ENCODE measurements around the gene SNED1. TPM values are rescaled to one million over a fixed set of nuclear protein-coding genes. Genes with fewer than 3 reads are reported as not detected.

Gene SNED1
- total RNA-seq, 2 donors from 2014 or later, result 9.4 to 10.1 TPM

- intact Hi-C loops (cut with DNase I, micrococcal nuclease), result no loop called here
- ATAC-seq, result no peak
- DNase-seq, result no peak
Observed at GRCh38 chr2:241034490-241035141, 36.2 kb downstream of the SNED1 start.

- intact Hi-C loops (cut with DNase I, micrococcal nuclease), result no loop called here
- DNase-seq, result no peak
- no peak for ATAC-seq
Observed at GRCh38 chr2:241035142-241035817, 36.9 kb downstream of the SNED1 start.

GRCh38 chr2:241035818-241036396 lies 37.5 kb downstream of the SNED1 start:
- intact Hi-C loops (cut with DNase I, micrococcal nuclease), result no loop called here
- ATAC-seq, result peak; percentile 12
- DNase-seq, result no peak

- ATAC-seq, result peak; percentile 67
- DNase-seq, result peak in 1 of 2 donors; percentile 48
- intact Hi-C loops (cut with DNase I, micrococcal nuclease), result no loop called here
Observed at GRCh38 chr2:241036397-241036963, 38.1 kb downstream of the SNED1 start.

DNA sequence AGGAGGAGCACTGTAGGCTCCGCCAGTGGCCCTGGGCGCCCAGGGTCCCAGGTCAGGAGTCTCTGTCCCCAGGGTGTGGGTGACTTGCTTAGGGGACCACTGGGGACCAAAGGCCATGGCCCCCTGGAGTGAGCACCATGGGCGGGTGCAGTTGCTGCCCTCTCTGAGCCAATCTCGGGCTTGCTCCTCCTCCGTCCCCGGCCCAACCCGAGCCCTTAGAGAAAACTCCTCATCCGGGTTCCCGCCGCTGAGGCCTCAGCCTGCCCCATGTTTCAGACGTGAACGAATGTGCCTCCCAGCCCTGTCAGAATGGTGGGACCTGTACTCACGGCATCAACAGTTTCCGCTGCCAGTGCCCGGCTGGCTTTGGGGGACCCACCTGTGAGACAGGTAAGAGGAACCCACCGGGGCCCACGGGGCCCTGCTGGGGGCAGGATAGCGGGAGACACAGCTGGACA lies 38.6 kb downstream of the SNED1 start:
- ATAC-seq, result peak; percentile 34
- peak in 1 of 2 donors; percentile 40 for DNase-seq
- intact Hi-C loops (cut with DNase I, micrococcal nuclease), result no loop called here

- intact Hi-C loops (cut with DNase I, micrococcal nuclease), result no loop called here
- no peak for DNase-seq
- no peak for ATAC-seq
Observed at GRCh38 chr2:241037498-241037897, 39.1 kb downstream of the SNED1 start.

- intact Hi-C loops (cut with DNase I, micrococcal nuclease), result no loop called here
- no peak for DNase-seq
- ATAC-seq, result no peak
Observed at GRCh38 chr2:241038374-241039180, 40.2 kb downstream of the SNED1 start.

DNA sequence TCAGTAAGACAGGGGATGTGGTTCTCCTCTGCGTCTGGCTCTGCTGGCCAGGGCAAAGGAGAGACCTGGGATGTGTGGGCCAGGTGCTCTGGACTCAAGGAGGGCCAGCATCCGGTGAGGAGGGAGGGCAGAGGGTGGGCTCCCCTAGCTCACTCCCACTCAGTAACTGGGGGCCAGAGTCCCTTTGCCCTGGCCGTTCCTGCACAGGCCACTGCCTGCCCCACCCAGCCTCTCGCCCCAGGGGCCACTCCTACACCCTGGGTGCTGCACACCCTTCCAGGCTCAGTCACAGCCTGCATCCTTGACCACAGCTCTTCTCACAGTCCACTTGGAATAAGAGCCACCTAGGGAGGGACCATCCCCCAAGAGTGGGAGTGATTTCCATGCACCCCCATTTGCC lies 41.0 kb downstream of the SNED1 start:
- no peak for ATAC-seq
- no peak for DNase-seq
- intact Hi-C loops (cut with DNase I, micrococcal nuclease), result no loop called here

DNA sequence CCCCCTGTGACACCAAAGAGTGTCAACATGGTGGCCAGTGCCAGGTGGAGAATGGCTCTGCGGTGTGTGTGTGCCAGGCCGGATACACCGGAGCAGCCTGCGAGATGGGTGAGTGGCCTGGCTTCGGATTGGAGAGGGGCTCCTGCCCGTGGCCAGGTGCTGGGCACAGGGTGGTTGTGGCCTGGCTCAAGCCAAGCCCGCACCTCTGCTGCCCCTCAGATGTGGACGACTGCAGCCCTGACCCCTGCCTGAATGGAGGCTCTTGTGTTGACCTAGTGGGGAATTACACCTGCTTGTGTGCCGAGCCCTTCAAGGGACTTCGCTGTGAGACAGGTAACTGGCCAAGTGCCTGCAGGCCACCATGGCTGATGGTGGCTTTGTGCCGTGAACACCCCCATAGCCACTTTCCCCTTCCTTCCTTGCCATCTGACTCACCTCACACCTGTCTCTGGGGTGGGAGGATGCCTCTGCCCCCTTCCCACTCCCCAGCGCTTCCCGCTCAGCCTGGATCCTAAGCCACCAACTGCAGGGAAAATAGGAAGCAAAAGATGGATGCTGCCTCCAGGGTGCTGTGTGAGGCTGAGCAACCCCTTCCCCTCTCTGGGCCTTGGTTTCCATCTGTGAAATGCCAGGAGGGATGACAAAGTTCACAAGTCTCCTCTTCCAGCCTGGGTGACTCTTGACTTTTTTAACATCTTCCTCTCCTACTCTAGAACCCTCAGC lies 41.8 kb downstream of the SNED1 start:
- DNase-seq, result no peak
- intact Hi-C loops (cut with DNase I, micrococcal nuclease), result no loop called here
- ATAC-seq, result no peak

- DNase-seq (no peak), ATAC-seq (no peak)
- intact Hi-C loops (cut with DNase I, micrococcal nuclease), result no loop called here
Observed at GRCh38 chr2:241041589-241042158, 43.3 kb downstream of the SNED1 start.

- DNase-seq (no peak), ATAC-seq (no peak)
- intact Hi-C loops (cut with DNase I, micrococcal nuclease), result no loop called here
Observed at GRCh38 chr2:241043581-241043980, 45.2 kb downstream of the SNED1 start.

- no peak for ATAC-seq
- DNase-seq, result no peak
- intact Hi-C loops (cut with DNase I, micrococcal nuclease), result no loop called here
Observed at GRCh38 chr2:241047253-241048010, 49.0 kb downstream of the SNED1 start.

DNA sequence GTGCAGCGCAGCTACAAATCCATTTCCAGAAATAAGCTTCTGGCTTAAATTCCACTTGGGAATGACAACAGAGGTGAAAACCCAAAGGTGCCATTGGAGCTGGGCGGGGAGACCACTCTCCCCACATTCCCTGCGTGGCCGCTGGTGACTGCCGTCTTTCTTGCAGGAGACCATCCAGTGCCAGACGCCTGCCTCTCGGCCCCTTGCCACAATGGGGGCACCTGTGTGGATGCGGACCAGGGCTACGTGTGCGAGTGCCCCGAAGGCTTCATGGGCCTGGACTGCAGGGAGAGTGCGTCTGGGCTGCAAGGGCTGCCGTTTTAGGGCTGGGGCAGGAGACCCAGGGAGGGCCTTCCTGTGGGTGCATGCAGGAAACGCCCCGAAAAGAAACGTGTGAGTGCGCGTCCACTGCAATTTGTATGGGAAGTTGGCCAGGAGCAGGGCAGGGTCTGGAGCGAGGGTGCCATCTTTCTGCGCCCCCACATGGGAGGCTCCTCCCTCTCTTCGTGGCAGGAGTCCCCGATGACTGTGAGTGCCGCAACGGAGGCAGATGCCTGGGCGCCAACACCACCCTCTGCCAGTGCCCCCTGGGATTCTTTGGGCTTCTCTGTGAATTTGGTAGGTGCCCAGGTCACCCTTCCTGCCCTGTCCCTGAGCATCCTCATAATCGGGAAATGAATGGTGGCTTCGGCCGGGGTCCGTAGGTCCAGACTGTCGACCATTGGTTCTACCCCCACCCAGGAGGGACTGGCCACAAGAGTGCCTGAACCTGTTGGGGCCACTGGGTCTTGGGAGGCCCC lies 49.9 kb downstream of the SNED1 start:
- ATAC-seq (no peak), DNase-seq (no peak)
- intact Hi-C loops (cut with DNase I, micrococcal nuclease), result no loop called here

- DNase-seq (no peak), ATAC-seq (no peak)
- intact Hi-C loops (cut with DNase I, micrococcal nuclease), result no loop called here
Observed at GRCh38 chr2:241048949-241049343, 50.5 kb downstream of the SNED1 start.

DNA sequence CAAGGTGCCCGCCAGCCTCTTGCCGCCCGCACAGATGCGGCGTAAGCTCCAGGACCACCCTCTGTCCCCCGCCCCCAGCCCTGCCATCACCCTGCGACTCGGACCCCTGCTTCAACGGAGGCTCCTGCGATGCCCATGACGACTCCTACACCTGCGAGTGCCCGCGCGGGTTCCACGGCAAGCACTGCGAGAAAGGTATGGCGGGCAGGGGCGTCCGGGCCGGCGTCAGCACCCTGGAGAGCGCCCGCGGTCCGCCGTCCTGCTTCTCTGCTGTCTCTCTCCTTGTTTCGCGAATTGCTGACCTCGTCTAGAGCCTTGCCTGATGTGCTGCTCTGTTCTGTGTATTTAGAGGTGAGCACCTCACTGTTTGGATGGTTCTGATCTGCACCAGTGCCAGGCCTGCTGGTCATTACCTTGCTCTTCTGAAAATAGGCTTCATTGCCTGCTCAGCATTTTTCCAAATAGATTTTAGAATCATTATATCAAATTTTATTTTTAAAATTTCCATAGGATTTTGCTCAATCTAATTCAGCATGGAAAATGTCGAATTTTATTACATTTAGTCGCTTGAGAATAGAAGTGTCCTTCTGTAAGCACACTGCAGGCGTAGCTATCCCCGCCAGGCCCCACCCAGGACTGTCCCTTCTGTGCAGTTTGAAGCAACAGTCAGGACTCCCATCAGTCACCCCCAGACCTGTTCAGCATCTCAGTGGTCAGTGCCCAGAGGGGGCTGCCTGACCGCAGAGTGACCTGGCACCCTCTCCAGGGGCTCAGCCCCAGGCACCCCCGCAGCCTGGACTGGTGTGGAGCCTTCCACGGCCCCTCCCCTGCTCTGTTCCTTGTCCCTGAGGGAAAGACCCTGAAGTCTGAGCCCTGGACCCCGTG lies 51.6 kb downstream of the SNED1 start:
- no peak for DNase-seq
- no peak for ATAC-seq
- intact Hi-C loops (cut with DNase I, micrococcal nuclease), result no loop called here
